DND-41 (cell line): Measurements from ENCODE around the gene ATP10A.

Source experiments
- ATAC-seq: fragments of 200-7000 bp; cut with Tn5 transposase; 3 replicates; pipeline ENCODE4 v1.9.1; 2021; ENCODE audit warnings: low read depth; ENCODE audit not compliant: insufficient read depth
- DNase-seq: peaks from one replicate; pipeline ENCODE4 v3.0.0-alpha.2; 2020
- H2AFZ ChIP-seq: 2 replicates; pipeline ENCODE4 v1.6.0; 2012; ENCODE audit warnings: low read depth, low read length
- H3K27ac ChIP-seq: 2 replicates; pipeline ENCODE4 v1.5.1; 2012; ENCODE audit warnings: low read length, inconsistent platforms
- H3K27me3 ChIP-seq: fragments of 200-600 bp; sonication (generic); 2 replicates; pipeline ENCODE4 v1.6.0; 2012; ENCODE audit warnings: low read length, mild to moderate bottlenecking, inconsistent platforms; ENCODE audit not compliant: insufficient read depth, poor library complexity
- H3K36me3 ChIP-seq: 2 replicates; pipeline ENCODE4 v1.5.1; 2012; ENCODE audit warnings: low read length, inconsistent platforms; ENCODE audit not compliant: insufficient read depth
- H3K4me1 ChIP-seq: 2 replicates; pipeline ENCODE4 v1.5.1; 2012; ENCODE audit warnings: mild to moderate bottlenecking, low read length; ENCODE audit not compliant: insufficient read depth
- H3K4me2 ChIP-seq: 2 replicates; pipeline ENCODE4 v1.6.0; 2012; ENCODE audit warnings: mild to moderate bottlenecking, moderate library complexity, low read length, inconsistent platforms; ENCODE audit not compliant: insufficient read depth
- H3K4me3 ChIP-seq, 2 experiments: fragments of 200-600 bp in 1 of 2; shearing (Covaris generic) in 1 of 2; 2 replicates each; pipeline ENCODE4 v1.5.1; 2012 to 2016; ENCODE audit warnings: inconsistent platforms in 2 of 2, low read length in 2 of 2, mild to moderate bottlenecking in 2 of 2, low read depth in 1 of 2, moderate library complexity in 1 of 2
- H3K79me2 ChIP-seq: 2 replicates; pipeline ENCODE4 v1.6.0; 2012; ENCODE audit warnings: low read length, inconsistent platforms; ENCODE audit not compliant: insufficient read depth
- H3K9ac ChIP-seq: 2 replicates; pipeline ENCODE4 v1.6.0; 2012; ENCODE audit warnings: low read depth, mild to moderate bottlenecking, inconsistent platforms, low read length, moderate library complexity
- H3K9me3 ChIP-seq: 2 replicates; pipeline ENCODE4 v1.5.1; 2012; ENCODE audit warnings: low read length, moderate library complexity, mild to moderate bottlenecking, inconsistent platforms; ENCODE audit not compliant: insufficient read depth, severe bottlenecking
- H4K20me1 ChIP-seq: 2 replicates; pipeline ENCODE4 v1.6.0; 2012; ENCODE audit warnings: low read length; ENCODE audit not compliant: insufficient read depth
- CTCF ChIP-seq: IDR thresholded peaks from 2 replicates; pipeline ENCODE4 v1.5.1; 2012; ENCODE audit warnings: borderline replicate concordance, low read length, moderate library complexity, mild to moderate bottlenecking; ENCODE audit not compliant: poor library complexity, severe bottlenecking; ENCODE audit errors: extremely low read depth
- EZH2 ChIP-seq: IDR thresholded peaks from 3 replicates; pipeline ENCODE4 v1.6.1; 2012; ENCODE audit warnings: borderline replicate concordance, low read depth, mild to moderate bottlenecking, moderate library complexity, low read length, inconsistent platforms; ENCODE audit not compliant: severe bottlenecking

ATP10A gene

GRCh38 chr15:25844542-25844941 is 18.6 kb downstream of the ATP10A start:
- H3K79me2 ChIP-seq = no peaks in the 10 kb centered on the region
- H3K4me2 ChIP-seq = no peak overlapping the region
- H4K20me1 ChIP-seq = no peaks in the 10 kb centered on the region
- TF ChIP-seq CTCF (no peak), EZH2 (no peak)
- DNase-seq (no peak), ATAC-seq (no peak)
- H3K4me3 ChIP-seq = no peak overlapping the region
- no peak overlapping the region for H3K27ac ChIP-seq
- H3K9ac ChIP-seq = no peak overlapping the region
- no peaks in the 10 kb centered on the region for H3K27me3 ChIP-seq
- no peak overlapping the region for H2AFZ ChIP-seq
- no peaks in the 10 kb centered on the region for H3K36me3 ChIP-seq
- H3K9me3 ChIP-seq = no peaks in the 10 kb centered on the region
- no peaks in the 10 kb centered on the region for H3K4me1 ChIP-seq

- no peak for TF ChIP-seq EZH2
- no peak for DNase-seq
- H4K20me1 ChIP-seq = no peaks in the 10 kb centered on the region
- H3K27me3 ChIP-seq = no peaks in the 10 kb centered on the region
- H3K4me2 ChIP-seq = no peak overlapping the region
- no peaks in the 10 kb centered on the region for H3K9me3 ChIP-seq
- ATAC-seq = no peak
- no peak overlapping the region for H3K27ac ChIP-seq
- H3K79me2 ChIP-seq = no peaks in the 10 kb centered on the region
- no peak overlapping the region for H2AFZ ChIP-seq
- H3K36me3 ChIP-seq = no peaks in the 10 kb centered on the region
- no peaks in the 10 kb centered on the region for H3K4me1 ChIP-seq
- H3K4me3 ChIP-seq = no peak overlapping the region
- H3K9ac ChIP-seq = no peak overlapping the region
Measured at GRCh38 chr15:25844076-25844475, 19.1 kb downstream of the ATP10A start.

- Histone ChIP-seq H3K9me3 (no peaks in the 10 kb centered on the region), H3K9ac (no peak overlapping the region), H3K27ac (no peak overlapping the region), H3K27me3 (no peaks in the 10 kb centered on the region), H4K20me1 (no peaks in the 10 kb centered on the region), H3K4me3 (no peak overlapping the region), H2AFZ (no peak overlapping the region), H3K36me3 (no peaks in the 10 kb centered on the region), H3K4me1 (no peaks in the 10 kb centered on the region), H3K79me2 (no peaks in the 10 kb centered on the region), H3K4me2 (no peak overlapping the region)
- DNase-seq (no peak), ATAC-seq (no peak)
- no peak for TF ChIP-seq EZH2
- TF ChIP-seq CTCF = no peak
Measured at GRCh38 chr15:25839638-25840156, 23.4 kb downstream of the ATP10A start.

- no peak for ATAC-seq
- Histone ChIP-seq H3K4me2 (no peak overlapping the region), H2AFZ (no peak overlapping the region), H3K9ac (no peak overlapping the region), H3K27ac (no peak overlapping the region), H4K20me1 (no peaks in the 10 kb centered on the region), H3K36me3 (no peaks in the 10 kb centered on the region), H3K4me1 (no peaks in the 10 kb centered on the region), H3K9me3 (no peaks in the 10 kb centered on the region), H3K4me3 (no peak overlapping the region), H3K27me3 (no peaks in the 10 kb centered on the region), H3K79me2 (no peaks in the 10 kb centered on the region)
- DNase-seq = no peak
- no peak for TF ChIP-seq EZH2
- TF ChIP-seq CTCF = no peak
Measured at GRCh38 chr15:25838871-25839195, 24.3 kb downstream of the ATP10A start.
